Central memory CD4-positive, alpha-beta T cell (primary cell): ENCODE data around the gene TMEM208.

Experiments
- DNase-seq: peaks from one replicate; pipeline ENCODE4 v3.0.0; 2022

TMEM208 gene

DNA sequence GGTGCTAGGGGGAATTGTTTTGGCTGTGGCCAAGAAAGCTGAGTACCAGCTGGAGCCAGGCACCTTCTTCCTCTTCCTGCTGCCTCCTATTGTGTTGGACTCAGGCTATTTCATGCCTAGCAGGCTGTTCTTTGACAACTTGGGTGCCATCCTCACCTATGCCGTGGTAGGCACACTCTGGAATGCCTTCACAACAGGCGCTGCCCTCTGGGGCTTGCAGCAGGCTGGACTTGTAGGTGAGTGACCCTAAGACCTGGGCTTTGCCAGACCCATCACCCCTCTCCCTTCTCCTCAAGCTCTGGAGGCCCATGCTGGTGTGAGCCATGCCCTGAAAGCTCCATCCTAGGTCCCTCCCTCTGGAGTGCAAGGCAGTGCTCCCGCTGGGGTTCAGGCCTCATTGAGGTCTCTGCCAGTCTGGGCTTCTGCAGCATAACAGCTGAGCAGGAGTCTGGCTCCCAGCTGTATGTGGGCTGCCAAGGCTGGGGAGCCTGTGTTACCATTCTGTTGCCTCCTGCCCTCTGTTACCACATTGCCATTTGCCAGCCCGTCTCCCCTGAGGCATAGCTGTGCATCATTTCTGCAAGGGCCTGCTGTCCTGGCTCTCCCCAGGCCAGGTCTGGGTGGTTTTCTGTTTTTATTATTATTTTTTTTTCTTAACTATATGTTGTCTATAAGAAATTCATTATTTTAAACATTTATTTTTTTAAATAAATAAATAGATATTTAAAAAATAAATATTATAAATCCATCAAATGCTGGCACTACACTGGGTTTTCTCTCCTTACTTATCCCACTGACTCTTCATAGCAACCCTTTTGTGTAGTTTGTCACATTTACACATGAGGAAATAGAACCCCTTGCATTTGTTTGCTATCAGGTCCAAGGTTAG, 25.9 kb downstream of the TMEM208 start:
- no peak for DNase-seq

DNA sequence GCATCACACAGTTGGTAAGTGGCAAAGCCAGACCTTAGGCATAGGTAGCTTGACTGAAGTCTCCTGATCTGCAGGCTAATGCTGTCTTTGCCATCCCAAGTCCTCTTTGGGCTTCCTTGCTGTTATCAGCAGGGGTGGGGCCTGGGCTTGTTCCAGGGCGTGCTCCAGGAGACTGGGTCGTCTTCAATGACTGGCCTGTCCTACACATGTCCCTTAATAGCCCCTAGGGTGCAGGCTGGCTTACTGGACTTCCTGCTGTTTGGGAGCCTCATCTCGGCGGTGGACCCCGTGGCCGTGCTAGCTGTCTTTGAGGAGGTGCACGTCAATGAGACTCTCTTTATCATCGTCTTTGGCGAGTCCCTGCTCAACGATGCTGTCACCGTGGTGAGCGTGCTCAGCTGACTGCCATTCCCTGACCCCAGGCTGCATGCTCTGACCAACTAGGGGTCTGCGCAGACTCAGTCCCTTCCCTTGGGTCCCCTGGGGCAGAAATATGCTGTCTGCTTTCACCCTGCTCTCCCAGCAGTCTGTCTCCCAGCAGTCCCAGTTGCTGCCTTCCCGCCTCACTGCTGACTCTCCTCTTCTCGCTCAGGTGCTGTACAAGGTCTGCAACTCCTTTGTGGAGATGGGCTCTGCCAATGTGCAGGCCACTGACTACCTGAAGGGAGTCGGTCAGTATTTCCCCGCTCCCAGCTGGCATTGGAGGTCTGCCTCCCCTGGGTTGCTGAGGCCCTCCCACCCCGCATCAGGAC, 28.0 kb downstream of the TMEM208 start:
- no peak for DNase-seq

DNA sequence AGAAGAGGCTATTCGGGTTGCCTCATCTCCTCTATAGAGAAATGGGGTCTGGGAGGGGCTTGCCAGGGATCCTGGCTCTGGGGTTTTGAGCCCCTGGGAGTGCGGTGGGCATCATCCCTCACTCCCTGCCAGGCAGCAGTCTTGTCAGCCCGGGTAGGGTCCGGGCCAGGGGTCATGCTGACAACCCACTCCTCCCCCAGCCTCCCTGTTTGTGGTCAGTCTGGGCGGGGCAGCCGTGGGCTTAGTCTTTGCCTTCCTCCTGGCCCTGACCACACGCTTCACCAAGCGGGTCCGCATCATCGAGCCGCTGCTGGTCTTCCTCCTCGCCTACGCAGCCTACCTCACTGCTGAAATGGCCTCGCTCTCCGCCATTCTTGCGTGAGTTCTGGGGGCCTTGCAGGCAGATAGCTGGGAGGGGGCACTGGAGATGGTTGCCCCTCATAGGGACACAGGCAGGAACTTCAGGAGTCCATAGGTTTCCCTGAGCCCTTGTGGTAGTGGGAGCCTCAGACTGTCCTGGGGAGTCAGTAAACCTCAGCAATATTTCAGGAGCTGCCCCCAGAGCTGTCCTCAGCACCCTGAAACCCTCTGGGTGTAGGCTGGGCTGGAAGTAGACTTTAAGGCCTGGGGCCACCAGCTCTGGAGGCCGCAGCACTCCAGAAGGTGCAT, 28.8 kb downstream of the TMEM208 start:
- no peak for DNase-seq

DNA sequence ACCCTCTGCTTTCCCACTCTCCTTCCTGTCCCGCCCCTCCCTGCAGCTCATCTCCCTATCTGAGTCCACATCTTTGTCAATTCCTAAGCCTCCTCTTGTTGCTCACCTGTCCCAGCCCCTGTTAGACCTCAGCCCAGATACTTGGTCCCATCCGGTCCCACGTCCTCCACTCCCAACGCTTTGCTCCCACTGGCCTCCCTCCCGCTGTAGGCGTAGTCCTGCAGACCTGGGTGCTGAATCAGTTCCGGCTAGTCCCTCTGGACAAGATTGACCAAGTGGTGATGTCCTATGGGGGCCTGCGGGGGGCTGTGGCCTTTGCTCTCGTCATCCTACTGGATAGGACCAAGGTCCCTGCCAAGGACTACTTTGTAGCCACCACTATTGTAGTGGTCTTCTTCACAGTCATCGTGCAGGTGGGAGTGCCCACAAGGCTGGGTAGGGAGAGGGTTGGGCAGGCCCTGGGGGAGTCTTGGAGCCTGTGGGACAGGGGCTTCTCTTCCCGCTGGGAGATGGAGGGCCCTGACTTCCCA, 29.8 kb downstream of the TMEM208 start:
- no peak for DNase-seq

DNA sequence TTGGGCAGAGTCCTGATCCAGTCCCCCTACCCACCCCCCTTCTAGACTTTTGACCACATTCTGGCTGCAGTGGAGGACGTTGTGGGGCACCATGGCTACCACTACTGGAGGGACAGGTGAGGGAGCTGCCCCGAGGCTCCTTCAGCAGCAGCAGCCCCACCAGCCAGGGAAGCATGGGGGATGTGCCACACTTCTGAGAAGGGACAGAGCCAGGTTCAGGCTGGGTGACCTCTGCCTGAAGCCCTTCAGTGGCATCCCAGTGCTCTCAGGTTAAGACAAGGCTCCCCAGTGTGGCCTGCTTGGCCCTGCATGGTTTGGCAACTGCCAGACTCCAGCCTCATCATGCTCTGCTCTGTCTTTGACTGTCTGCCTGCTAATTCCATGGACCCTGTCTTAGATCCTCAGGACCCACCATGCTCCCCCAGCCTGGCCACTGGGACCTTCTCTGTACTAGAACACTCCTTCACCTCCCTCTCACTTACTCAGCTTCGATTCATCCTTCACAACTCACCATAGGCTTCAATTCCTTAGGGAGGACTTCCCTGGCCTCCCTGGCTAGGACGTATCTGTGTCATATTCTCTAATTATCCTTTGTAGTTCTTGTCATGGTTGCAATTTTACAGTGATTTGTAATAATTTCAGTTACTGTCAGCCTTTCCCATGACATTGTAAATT, 30.7 kb downstream of the TMEM208 start:
- no peak for DNase-seq

DNA sequence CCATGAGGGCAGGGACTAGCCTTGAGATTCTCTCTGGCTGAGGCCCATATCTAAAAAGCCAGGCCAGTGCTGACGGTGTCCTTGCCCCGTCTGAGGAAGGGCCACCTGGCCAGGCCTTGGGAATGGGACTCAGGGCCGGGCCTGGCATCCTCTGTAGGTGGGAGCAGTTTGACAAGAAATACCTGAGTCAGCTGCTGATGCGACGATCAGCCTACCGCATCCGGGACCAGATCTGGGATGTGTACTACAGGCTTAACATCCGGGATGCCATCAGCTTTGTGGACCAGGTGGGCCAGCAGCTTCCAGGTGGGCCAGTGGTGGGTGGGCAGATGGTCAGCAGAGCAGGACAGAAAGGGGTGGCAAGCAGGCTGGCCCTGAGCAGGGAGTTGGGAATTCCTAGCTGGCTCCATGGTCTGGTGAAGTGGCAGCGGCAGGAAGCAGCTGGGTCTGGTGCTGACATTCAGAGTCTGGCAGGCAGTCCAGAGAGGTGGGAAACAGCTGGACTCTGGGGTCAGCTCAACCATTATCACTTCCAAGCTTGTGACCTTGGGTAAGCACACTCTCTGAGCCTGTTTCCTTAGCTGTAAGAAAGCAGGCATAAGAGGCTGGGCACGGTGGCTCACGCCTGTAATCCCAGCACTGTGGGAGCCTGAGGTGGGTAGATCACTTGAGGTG, 31.4 kb downstream of the TMEM208 start:
- no peak for DNase-seq

DNA sequence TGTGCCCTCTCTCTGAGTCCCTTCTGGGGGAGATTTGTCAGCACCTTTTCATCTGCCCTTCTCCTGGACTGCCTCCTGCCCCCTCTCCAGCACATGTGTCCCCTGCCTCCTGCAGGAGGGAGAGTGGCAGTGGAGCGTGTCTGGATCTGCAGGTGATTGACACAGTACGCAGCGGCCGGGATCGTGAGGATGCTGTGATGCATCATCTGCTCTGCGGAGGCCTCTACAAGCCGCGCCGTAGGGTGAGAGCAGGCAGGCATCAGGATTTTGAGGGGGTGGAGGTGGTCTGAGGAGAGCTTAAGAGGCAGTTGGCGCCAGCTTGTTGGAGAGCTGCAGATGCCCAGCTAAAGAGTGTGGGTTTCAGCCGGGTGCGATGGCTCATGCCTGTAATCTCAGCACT, 32.8 kb downstream of the TMEM208 start:
- no peak for DNase-seq

DNA sequence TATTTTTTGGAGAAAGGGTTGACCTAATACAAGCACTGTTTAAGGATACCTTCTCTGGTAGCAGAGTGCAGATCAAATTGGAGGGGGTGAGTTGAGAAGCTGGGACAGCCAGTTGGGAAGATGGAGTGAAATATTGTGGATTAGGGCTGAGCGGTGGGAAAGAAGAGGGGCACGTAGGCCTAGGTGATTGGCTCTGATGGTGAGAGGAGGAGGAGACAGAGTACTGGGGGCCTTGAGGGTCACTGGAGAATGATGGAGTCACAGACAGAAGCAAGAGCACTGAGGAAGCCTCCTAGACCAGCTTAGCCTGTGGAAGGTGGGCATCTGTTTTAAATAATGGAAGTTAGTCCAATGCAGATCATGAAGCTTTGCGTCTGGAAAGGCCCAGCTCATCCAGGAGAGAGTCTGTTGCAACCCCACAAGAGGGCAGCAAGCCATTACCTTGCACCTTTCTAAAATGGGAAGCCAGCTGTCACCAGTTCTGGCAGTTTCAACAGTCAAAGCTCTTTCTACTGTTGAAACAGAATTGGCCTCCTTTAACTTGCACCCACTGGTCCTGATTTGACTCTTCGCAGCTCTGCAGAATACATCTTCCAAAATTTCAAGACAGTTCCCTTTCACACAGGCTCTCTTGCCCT, 33.6 kb downstream of the TMEM208 start:
- DNase-seq, result no peak

DNA sequence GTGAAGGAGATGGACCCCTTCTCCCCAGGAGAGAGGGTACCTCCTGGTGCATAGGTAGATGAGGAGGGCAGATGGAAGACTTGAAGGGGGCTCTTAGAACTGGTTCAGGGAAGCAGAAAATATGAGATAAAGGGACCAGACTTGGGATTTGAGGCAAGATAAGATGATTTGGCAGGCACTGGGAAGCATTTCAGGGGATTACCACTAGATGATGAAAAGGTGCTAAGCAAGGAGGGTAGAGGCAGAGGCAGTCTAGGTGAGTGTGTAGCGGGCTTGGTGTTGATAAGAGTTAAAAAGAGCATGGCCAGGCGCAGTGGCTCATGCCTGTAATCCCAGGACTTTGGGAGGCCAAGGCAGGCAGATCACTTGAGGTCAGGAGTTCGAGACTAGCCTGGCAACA, 36.3 kb downstream of the TMEM208 start:
- DNase-seq, result no peak

DNA sequence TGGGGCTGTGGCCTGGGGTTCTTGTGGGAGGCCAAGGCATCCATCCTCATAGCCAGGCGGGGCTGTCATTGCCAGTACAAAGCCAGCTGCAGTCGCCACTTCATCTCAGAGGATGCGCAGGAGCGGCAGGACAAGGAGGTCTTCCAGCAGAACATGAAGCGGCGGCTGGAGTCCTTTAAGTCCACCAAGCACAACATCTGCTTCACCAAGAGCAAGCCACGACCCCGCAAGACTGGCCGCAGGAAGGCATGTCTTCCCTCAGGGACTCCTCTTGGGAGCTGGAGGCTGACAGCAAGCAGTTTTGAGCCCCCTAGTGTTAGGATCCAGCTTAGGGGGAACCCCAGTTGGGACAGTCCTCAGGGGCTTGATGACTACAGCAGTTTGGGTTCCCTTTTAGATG, 37.3 kb downstream of the TMEM208 start:
- DNase-seq, result no peak

DNA sequence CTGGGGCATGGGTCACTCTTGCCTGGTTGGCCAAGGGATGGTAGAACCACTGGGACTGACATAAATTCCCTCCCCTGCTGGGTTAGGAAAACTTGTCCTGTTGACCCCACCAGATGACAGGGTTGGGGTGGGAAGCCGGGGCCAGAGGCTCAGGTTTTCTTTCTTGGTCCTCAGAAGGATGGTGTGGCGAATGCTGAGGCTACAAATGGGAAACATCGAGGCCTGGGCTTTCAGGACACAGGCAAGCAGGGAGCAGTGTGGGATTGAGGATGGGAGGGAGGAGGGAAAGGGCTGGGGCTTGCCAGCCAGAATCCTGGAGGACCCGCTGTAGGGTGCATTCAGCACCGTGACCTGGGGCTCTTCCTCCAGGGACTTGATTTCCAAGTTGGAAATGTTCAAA, 37.9 kb downstream of the TMEM208 start:
- no peak for DNase-seq

DNA sequence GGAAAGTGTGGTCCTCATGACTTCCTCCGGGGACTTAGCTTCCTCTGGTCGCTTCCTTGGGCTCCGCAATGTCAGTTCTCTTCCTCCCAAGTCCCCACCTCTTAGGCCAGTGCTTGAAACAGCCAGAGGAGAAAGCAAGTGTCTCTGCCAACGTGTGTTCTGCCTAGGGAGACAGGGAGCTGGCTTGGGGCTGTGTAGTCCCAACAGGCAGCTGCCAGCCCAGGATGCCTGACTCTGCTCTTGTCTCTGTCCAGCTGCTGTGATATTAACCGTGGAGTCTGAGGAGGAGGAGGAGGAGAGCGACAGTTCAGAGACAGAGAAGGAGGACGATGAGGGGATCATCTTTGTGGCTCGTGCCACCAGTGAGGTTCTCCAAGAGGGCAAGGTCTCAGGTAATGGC, 38.9 kb downstream of the TMEM208 start:
- no peak for DNase-seq

DNA sequence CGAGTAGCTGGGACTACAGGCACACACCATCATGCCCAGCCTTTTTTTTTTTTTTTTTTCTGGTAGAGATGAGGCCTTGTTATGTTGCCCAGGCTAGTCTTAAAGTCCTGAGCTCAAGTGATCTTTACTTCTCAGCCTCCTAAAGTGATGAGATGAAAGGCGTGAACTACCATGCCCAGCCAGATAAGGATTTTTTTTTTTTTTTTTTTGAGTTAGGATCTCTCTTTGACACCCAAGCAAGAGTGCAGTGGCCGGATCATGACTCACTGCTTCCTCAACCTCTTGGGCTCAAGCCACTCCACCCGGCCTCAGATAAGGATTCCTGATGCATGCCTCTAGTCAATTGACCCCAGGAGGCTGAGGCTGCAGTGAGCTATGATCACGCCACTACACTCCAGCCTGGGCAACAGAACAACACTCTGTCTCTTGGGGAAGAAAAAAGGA, 41.2 kb downstream of the TMEM208 start:
- DNase-seq, result no peak

DNA sequence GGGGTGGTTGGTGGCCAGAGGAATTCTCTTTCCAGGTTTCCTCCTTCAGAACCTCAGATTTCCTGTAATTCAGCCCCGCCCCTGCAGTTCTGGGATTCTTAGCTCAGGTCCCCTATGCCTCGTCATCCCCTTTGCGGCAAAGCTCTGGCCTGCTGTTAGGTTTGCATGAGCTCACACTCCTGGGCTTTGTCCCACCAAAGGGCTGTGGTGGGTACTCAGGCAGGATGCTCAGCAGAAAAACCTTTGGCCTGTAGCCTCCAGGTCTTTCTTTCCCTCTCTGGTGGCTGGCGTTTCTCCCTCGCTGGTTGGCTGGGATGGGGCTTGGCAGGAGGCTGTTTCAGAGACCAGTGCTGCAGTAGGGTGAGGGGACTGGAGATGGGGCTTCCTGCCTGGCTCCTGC, 42.8 kb downstream of the TMEM208 start:
- DNase-seq, result no peak

DNA sequence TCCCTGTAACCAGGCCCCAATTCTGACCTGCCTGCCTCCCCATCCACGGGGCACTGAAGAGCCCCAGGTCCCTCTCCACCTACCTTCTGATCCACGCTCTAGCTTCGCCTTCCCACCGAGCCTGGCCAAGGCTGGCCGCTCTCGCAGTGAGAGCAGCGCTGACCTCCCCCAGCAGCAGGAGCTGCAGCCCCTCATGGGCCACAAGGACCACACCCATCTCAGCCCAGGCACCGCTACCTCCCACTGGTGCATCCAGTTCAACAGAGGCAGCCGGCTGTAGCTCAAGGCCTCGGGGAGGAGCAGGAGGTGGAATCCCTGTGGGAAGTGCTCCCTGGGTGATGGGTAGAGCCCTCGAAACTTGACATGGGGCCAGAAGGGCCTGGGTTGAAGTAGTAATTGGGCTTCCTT, 44.0 kb downstream of the TMEM208 start:
- DNase-seq, result no peak

DNA sequence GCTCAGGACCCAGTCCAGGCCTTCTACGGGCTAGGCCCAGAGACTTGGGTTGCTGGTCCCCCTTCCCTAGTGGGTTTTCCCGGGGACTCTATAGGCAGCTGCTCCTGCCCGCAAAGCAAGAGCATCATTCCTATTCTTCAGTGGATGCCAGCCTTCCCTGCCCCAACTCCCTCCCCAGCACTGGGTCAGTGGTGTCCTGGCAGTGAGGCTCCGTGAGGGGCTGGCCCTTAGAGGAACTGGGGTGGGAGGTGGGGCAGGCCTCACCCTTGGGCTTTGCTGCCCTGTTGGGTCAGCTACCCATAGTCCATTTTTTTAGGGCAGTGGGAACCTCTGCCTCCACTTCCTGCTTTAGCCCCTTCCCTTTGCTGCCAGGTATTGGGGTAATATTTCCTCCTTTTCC, 44.5 kb downstream of the TMEM208 start:
- no peak for DNase-seq

DNA sequence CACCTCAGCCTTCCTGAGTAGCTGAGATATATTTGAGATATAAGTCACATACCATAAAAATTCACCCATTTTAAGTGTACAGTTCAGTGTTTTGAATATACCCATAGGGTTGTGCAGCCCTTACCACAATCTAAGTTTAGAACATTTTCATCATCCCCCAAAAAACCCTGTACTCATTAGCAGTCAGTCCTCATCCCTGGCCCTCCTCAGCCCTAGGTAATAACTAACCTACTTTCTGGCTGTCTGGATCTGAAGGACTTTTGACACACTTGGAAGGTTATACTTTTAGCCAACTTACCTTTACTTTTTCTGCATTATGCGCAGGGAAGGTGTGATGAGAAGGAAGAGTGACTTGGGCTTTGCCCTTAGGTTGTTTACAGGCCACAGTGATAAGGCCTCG, 48.4 kb downstream of the TMEM208 start:
- DNase-seq, result no peak

DNA sequence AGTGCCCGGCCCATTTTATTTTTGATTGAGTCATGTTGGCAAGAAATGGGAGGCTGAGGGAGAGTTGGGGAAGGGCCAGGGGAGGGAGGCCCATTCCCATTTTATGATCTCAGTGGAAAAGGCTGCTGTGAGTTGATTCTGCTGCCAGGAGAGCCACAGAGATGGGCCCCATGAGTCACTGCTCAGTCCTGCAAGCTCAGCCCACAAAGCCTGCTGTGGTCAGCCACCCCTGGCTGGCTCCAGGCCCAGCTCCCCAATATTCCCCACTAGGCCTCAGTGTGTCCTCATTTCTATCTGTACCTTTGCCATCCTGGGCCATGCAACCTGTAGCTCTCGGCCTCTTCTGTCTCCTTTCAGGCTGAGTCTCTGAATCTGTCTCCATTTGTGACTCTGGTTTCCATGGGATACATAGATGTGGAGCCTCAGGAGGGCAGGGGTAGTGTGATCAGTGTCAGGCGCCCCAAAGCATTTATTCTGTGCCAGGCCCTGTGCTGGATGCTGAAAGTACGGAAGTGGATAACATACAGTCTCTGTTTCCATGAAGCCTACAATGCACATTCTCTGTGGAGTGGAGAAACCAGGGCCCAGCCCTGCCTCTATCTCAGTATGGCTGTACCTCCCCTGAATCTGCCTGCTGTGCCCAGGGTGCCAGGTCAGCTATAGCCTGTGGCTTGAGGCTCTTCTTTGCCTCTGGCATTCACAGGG, 50.5 kb downstream of the TMEM208 start:
- DNase-seq, result no peak

DNA sequence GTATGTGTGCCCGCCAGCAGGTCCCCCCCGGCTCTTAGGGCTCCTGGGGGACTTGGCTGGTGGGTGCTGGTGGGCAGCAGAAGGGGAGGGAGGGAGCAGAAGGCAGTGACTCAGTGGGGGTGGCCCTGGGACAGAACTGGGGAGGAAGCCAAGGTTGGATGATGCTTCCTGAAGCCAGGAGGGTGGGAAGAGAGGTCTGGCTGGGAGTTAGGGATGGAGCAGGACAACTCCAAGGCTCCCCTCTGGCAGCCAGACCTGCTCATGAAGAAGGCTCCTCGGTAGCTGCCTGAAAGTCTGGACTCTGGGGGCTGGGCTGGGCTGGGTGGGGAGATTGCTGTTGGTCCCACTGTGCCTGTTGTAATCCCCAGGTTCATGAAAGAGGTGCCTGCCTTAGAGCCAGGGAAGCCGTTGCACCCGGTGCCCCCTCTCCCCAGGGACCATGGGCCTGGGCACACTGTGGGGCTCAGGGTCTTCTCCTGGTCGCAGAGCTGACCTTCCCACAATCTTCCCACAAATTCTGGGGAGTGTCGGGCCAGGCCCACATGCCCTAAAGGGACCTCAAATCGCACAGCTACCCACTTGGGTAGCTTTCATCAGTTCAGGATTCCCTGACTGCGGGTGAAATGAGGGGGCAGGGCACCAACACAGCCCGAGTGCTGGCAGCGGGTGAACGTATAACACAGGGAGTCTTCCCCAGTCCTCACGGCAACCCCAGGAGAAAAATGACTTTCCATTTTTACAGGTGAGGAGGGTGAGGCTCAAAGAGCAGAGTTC, 51.3 kb downstream of the TMEM208 start:
- DNase-seq, result no peak
